Panc1 (cell line): ENCODE measurements around the gene GCSAM.

Source experiments
- POLR2AphosphoS5 ChIP-seq: IDR thresholded peaks from 2 replicates; pipeline ENCODE4 v1.6.1; 2012; ENCODE audit warnings: mild to moderate bottlenecking, low read depth, low read length, moderate library complexity
- SIN3A ChIP-seq: IDR thresholded peaks from 2 replicates; pipeline ENCODE4 v1.6.1; 2012; ENCODE audit warnings: low read depth, mild to moderate bottlenecking, low read length, moderate library complexity, borderline replicate concordance; ENCODE audit not compliant: insufficient read depth
- TF ChIP-seq, protein P1 (sequence below): fragments of 450-650 bp; IDR thresholded peaks from 2 replicates; pipeline ENCODE4 v1.5.1; 2017; ENCODE audit warnings: mild to moderate bottlenecking
- TF ChIP-seq, protein P2 (sequence below), 2 experiments: IDR thresholded peaks; 2 replicates each; pipeline ENCODE4 v1.6.1; 2011 to 2012; ENCODE audit warnings: low read depth in 2 of 2, control low read depth in 1 of 2, low read length in 1 of 2, mild to moderate bottlenecking in 1 of 2, moderate library complexity in 1 of 2; ENCODE audit not compliant: insufficient read depth in 1 of 2

DNA sequence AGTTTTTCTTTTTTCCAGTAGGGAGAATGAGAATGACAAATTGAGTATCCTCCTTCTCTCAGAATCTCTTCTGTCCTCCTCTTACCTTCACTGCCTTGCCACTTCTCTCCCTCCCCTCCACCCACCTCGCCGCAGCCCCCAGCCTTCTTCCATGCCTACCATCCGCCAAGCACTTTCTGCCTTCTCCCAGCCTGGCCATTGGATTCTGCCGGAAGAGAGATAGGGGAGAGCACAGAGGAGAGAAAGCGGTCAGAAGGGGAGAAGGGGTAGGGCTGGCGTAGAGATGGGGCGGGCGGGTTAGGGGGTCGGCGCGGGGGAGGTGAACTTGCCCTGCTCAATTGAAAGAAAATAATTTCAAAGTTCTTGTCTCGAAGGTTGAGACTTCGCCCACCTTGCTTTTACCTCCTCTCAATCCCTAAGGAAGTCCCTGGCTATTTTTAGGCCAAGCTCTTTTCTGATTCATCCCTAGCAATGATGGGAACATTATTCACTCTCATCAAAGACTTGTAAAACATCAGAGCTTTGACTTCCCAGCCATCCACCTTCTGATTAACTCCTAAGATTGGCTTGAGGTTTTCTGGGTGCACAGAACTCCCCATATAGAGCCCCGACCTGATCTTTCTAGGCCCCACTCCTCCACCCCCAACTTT is 46.0 kb downstream of the GCSAM start:
- TF ChIP-seq, protein P1, sequence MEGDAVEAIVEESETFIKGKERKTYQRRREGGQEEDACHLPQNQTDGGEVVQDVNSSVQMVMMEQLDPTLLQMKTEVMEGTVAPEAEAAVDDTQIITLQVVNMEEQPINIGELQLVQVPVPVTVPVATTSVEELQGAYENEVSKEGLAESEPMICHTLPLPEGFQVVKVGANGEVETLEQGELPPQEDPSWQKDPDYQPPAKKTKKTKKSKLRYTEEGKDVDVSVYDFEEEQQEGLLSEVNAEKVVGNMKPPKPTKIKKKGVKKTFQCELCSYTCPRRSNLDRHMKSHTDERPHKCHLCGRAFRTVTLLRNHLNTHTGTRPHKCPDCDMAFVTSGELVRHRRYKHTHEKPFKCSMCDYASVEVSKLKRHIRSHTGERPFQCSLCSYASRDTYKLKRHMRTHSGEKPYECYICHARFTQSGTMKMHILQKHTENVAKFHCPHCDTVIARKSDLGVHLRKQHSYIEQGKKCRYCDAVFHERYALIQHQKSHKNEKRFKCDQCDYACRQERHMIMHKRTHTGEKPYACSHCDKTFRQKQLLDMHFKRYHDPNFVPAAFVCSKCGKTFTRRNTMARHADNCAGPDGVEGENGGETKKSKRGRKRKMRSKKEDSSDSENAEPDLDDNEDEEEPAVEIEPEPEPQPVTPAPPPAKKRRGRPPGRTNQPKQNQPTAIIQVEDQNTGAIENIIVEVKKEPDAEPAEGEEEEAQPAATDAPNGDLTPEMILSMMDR: no peak
- TF ChIP-seq POLR2AphosphoS5: no peak
- TF ChIP-seq SIN3A: no peak
- TF ChIP-seq, protein P2, sequence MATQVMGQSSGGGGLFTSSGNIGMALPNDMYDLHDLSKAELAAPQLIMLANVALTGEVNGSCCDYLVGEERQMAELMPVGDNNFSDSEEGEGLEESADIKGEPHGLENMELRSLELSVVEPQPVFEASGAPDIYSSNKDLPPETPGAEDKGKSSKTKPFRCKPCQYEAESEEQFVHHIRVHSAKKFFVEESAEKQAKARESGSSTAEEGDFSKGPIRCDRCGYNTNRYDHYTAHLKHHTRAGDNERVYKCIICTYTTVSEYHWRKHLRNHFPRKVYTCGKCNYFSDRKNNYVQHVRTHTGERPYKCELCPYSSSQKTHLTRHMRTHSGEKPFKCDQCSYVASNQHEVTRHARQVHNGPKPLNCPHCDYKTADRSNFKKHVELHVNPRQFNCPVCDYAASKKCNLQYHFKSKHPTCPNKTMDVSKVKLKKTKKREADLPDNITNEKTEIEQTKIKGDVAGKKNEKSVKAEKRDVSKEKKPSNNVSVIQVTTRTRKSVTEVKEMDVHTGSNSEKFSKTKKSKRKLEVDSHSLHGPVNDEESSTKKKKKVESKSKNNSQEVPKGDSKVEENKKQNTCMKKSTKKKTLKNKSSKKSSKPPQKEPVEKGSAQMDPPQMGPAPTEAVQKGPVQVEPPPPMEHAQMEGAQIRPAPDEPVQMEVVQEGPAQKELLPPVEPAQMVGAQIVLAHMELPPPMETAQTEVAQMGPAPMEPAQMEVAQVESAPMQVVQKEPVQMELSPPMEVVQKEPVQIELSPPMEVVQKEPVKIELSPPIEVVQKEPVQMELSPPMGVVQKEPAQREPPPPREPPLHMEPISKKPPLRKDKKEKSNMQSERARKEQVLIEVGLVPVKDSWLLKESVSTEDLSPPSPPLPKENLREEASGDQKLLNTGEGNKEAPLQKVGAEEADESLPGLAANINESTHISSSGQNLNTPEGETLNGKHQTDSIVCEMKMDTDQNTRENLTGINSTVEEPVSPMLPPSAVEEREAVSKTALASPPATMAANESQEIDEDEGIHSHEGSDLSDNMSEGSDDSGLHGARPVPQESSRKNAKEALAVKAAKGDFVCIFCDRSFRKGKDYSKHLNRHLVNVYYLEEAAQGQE (IDR thresholded peaks at IDR 0.05; ENCODE audit: insufficient read depth in 1 of 2, low read depth in 2 of 2, low read length in 1 of 2): no peak
